SK-N-SH treated with all-trans-retinoic acid at 6 μM for 48 hours (cell line): ENCODE data around the gene SYCP2.

Experiments used
- SNAI2 ChIP-seq: fragments of 250-450 bp; sonication (Bioruptor Pico); IDR thresholded peaks from 2 replicates; pipeline ENCODE4 v1.5.0; 2020; ENCODE audit warnings: mild to moderate bottlenecking, moderate library complexity
- TOX ChIP-seq: fragments of 250-450 bp; sonication (Bioruptor Pico); IDR thresholded peaks from 2 replicates; pipeline ENCODE4 v1.8.0; 2021; ENCODE audit warnings: mild to moderate bottlenecking, moderate library complexity, borderline replicate concordance
- ZFP3 ChIP-seq: fragments of 250-450 bp; sonication (Bioruptor Pico); IDR thresholded peaks from 2 replicates; pipeline ENCODE4 v1.5.0; 2020; ENCODE audit warnings: mild to moderate bottlenecking, moderate library complexity
- ZFP30 ChIP-seq: fragments of 450-650 bp; formaldehyde crosslinking; IDR thresholded peaks from 2 replicates; pipeline ENCODE4 v1.5.0; 2022; ENCODE audit warnings: mild to moderate bottlenecking, moderate library complexity
- TF ChIP-seq, protein P1 (sequence below): fragments of 250-450 bp; sonication (Bioruptor Pico); IDR thresholded peaks from 2 replicates; pipeline ENCODE4 v1.5.1; 2020; ENCODE audit warnings: low read depth, mild to moderate bottlenecking, moderate library complexity
- TF ChIP-seq, protein P2 (sequence below): fragments of 250-450 bp; sonication (Bioruptor Pico); IDR thresholded peaks from 2 replicates; pipeline ENCODE4 v1.8.0; 2020; ENCODE audit warnings: mild to moderate bottlenecking, moderate library complexity, borderline replicate concordance

- TF ChIP-seq TOX (CRISPR knock-in tag) (no peak), ZFP30 (CRISPR knock-in tag) (no peak), SNAI2 (CRISPR knock-in tag) (no peak), ZFP3 (no peak)
- TF ChIP-seq, protein P1, sequence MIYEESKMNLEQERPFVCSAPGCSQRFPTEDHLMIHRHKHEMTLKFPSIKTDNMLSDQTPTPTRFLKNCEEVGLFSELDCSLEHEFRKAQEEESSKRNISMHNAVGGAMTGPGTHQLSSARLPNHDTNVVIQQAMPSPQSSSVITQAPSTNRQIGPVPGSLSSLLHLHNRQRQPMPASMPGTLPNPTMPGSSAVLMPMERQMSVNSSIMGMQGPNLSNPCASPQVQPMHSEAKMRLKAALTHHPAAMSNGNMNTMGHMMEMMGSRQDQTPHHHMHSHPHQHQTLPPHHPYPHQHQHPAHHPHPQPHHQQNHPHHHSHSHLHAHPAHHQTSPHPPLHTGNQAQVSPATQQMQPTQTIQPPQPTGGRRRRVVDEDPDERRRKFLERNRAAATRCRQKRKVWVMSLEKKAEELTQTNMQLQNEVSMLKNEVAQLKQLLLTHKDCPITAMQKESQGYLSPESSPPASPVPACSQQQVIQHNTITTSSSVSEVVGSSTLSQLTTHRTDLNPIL (CRISPR knock-in tag) = no peak
- TF ChIP-seq, protein P2, sequence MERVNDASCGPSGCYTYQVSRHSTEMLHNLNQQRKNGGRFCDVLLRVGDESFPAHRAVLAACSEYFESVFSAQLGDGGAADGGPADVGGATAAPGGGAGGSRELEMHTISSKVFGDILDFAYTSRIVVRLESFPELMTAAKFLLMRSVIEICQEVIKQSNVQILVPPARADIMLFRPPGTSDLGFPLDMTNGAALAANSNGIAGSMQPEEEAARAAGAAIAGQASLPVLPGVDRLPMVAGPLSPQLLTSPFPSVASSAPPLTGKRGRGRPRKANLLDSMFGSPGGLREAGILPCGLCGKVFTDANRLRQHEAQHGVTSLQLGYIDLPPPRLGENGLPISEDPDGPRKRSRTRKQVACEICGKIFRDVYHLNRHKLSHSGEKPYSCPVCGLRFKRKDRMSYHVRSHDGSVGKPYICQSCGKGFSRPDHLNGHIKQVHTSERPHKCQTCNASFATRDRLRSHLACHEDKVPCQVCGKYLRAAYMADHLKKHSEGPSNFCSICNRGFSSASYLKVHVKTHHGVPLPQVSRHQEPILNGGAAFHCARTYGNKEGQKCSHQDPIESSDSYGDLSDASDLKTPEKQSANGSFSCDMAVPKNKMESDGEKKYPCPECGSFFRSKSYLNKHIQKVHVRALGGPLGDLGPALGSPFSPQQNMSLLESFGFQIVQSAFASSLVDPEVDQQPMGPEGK (CRISPR knock-in tag) = no peak
Observed at GRCh38 chr20:59836767-59837166, 96.7 kb downstream of the SYCP2 start.
